ENCODE measurements around the gene TMEM126B.

Gene TMEM126B

GRCh38 chr11:85682330-85683305 lies 54.2 kb downstream of the TMEM126B start:
- peak; percentile 74 for DNase-seq

- no peak for DNase-seq
Measured at GRCh38 chr11:85685125-85685819, 56.9 kb downstream of the TMEM126B start.

- no peak for DNase-seq
Measured at GRCh38 chr11:85685820-85686459, 57.5 kb downstream of the TMEM126B start, which contains the start of gene CCDC89. CCDC89 (minus strand) TSS chr11:85686195; CDS start chr11:85686130, 65 bp downstream.

Data from CD4-positive, alpha-beta T cell treated with Interleukin-6 for 4 hours (primary cell).